Ectodermal cell (in vitro differentiated cells): ENCODE results near the gene ASIC1.

Experiments
- H3K27ac ChIP-seq: 2 replicates; pipeline ENCODE4 v1.7.0; 2013; ENCODE audit warnings: mild to moderate bottlenecking, low read depth, low read length; ENCODE audit not compliant: insufficient read depth, poor library complexity, severe bottlenecking
- H3K27me3 ChIP-seq: 2 replicates; pipeline ENCODE4 v1.7.0; 2013; ENCODE audit warnings: mild to moderate bottlenecking, low read length; ENCODE audit not compliant: insufficient read depth, control insufficient read depth, poor library complexity, severe bottlenecking
- H3K36me3 ChIP-seq: one replicate; pipeline ENCODE4 v1.7.0; 2013; ENCODE audit warnings: low read length; ENCODE audit not compliant: control insufficient read depth, insufficient read depth
- H3K4me1 ChIP-seq: one replicate; pipeline ENCODE4 v1.7.0; 2013; ENCODE audit warnings: low read length; ENCODE audit not compliant: control insufficient read depth, insufficient read depth
- H3K4me3 ChIP-seq: 2 replicates; pipeline ENCODE4 v1.7.0; 2013; ENCODE audit warnings: low read depth, low read length, control low read depth; ENCODE audit not compliant: insufficient read depth
- H3K9me3 ChIP-seq: 2 replicates; pipeline ENCODE4 v1.7.0; 2013; ENCODE audit warnings: mild to moderate bottlenecking, low read length, moderate library complexity; ENCODE audit not compliant: control insufficient read depth
- WGBS, 2 experiments: methylation state at CpG; one replicate each; pipeline ENCODE4 v1.1.7; 2013; ENCODE audit warnings: missing lambda C conversion rate in 2 of 2; 5-methylcytosine and 5-hydroxymethylcytosine counted together

ASIC1 gene

GRCh38 chr12:50097952-50098351 lies 40.6 kb downstream of the ASIC1 start:
- H3K36me3 ChIP-seq: peaks cover 59% of the 10 kb centered on the region
- H3K27ac ChIP-seq: no peak overlapping the region
- no peak overlapping the region for H3K4me3 ChIP-seq
- H3K9me3 ChIP-seq: no peaks in the 10 kb centered on the region
- 92 to 95% methylated on average over 6 of the region's 6 CpGs for WGBS, 2 experiments
- no peaks in the 10 kb centered on the region for H3K27me3 ChIP-seq
- H3K4me1 ChIP-seq: no peaks in the 10 kb centered on the region

- Histone ChIP-seq H3K9me3 (no peaks in the 10 kb centered on the region), H3K36me3 (peaks cover 57% of the 10 kb centered on the region), H3K4me3 (no peak overlapping the region), H3K4me1 (peaks cover 6% of the 10 kb centered on the region), H3K27me3 (no peaks in the 10 kb centered on the region), H3K27ac (no peak overlapping the region)
- WGBS, 2 experiments: 72% methylated on average over 5 of the region's 5 CpGs
These were observed 42.1 kb downstream of the ASIC1 start for GRCh38 chr12:50099302-50100008.

GRCh38 chr12:50100561-50100960 lies 43.2 kb downstream of the ASIC1 start:
- Histone ChIP-seq H3K27me3 (no peaks in the 10 kb centered on the region), H3K4me1 (peaks cover 6% of the 10 kb centered on the region), H3K4me3 (no peak overlapping the region), H3K9me3 (no peaks in the 10 kb centered on the region), H3K36me3 (peaks cover 46% of the 10 kb centered on the region), H3K27ac (no peak overlapping the region)
- WGBS, 2 experiments: 90 to 93% methylated on average over 3 of the region's 3 CpGs

GRCh38 chr12:50101663-50102062 lies 44.3 kb downstream of the ASIC1 start:
- no peak overlapping the region for H3K27ac ChIP-seq
- no peaks in the 10 kb centered on the region for H3K27me3 ChIP-seq

GRCh38 chr12:50102131-50102531 lies 44.7 kb downstream of the ASIC1 start:
- 95 to 96% methylated on average over 2 of the region's 2 CpGs for WGBS, 2 experiments
- peaks cover 6% of the 10 kb centered on the region for H3K4me1 ChIP-seq
- H3K27me3 ChIP-seq: no peaks in the 10 kb centered on the region
- no peak overlapping the region for H3K27ac ChIP-seq
- H3K4me3 ChIP-seq: no peak overlapping the region
- H3K36me3 ChIP-seq: peaks cover 31% of the 10 kb centered on the region
- no peaks in the 10 kb centered on the region for H3K9me3 ChIP-seq

More at GRCh38 chr12:50101663-50102062, 44.3 kb downstream of the ASIC1 start:
- no peak overlapping the region for H3K4me3 ChIP-seq
- peaks cover 35% of the 10 kb centered on the region for H3K36me3 ChIP-seq
- H3K9me3 ChIP-seq: no peaks in the 10 kb centered on the region
- H3K4me1 ChIP-seq: peaks cover 6% of the 10 kb centered on the region
- WGBS, 2 experiments: 67 to 69% methylated on average over 3 of the region's 3 CpGs

- H3K4me1 ChIP-seq: peaks cover 6% of the 10 kb centered on the region
- H3K27me3 ChIP-seq: no peaks in the 10 kb centered on the region
- no peaks in the 10 kb centered on the region for H3K9me3 ChIP-seq
- H3K4me3 ChIP-seq: no peak overlapping the region
- 93 to 94% methylated on average over 8 of the region's 8 CpGs for WGBS, 2 experiments
- H3K36me3 ChIP-seq: peaks cover 26% of the 10 kb centered on the region
- no peak overlapping the region for H3K27ac ChIP-seq
These were observed 45.4 kb downstream of the ASIC1 start for GRCh38 chr12:50102646-50103309.

- 89 to 100% methylated on average over 2 of the region's 2 CpGs for WGBS, 2 experiments
- Histone ChIP-seq H3K27ac (no peak overlapping the region), H3K9me3 (no peaks in the 10 kb centered on the region), H3K27me3 (no peaks in the 10 kb centered on the region), H3K4me1 (peaks cover 6% of the 10 kb centered on the region), H3K36me3 (peaks cover 21% of the 10 kb centered on the region), H3K4me3 (no peak overlapping the region)
These were observed 46.0 kb downstream of the ASIC1 start for GRCh38 chr12:50103351-50103750.

- no peaks in the 10 kb centered on the region for H3K9me3 ChIP-seq
- no peak within 1 kb of the TSS for H3K27ac ChIP-seq
- no peaks in the 10 kb centered on the region for H3K27me3 ChIP-seq
- H3K36me3 ChIP-seq: peaks cover 16% of the 10 kb centered on the region
- H3K4me1 ChIP-seq: peaks cover 6% of the 10 kb centered on the region
- 57 to 58% methylated on average over 13 of the region's 13 CpGs for WGBS, 2 experiments
- no peak within 1 kb of the TSS for H3K4me3 ChIP-seq
These were observed 46.4 kb downstream of the ASIC1 start, which contains the start of gene GPD1 for GRCh38 chr12:50103767-50104321. TSS of gene GPD1 (plus strand) at chr12:50104008. CDS start at chr12:50104051, 43 bp downstream.

- peaks cover 12% of the 10 kb centered on the region for H3K4me1 ChIP-seq
- no peaks in the 10 kb centered on the region for H3K9me3 ChIP-seq
- WGBS, 2 experiments: 92% methylated on average over 14 of the region's 14 CpGs
- peaks cover 7% of the 10 kb centered on the region for H3K36me3 ChIP-seq
- H3K27ac ChIP-seq: no peak overlapping the region
- H3K27me3 ChIP-seq: no peaks in the 10 kb centered on the region
- no peak overlapping the region for H3K4me3 ChIP-seq
These were observed 47.3 kb downstream of the ASIC1 start for GRCh38 chr12:50104417-50105366.
